ENCODE data around the gene MUCL3.

The MUCL3 gene

DNA sequence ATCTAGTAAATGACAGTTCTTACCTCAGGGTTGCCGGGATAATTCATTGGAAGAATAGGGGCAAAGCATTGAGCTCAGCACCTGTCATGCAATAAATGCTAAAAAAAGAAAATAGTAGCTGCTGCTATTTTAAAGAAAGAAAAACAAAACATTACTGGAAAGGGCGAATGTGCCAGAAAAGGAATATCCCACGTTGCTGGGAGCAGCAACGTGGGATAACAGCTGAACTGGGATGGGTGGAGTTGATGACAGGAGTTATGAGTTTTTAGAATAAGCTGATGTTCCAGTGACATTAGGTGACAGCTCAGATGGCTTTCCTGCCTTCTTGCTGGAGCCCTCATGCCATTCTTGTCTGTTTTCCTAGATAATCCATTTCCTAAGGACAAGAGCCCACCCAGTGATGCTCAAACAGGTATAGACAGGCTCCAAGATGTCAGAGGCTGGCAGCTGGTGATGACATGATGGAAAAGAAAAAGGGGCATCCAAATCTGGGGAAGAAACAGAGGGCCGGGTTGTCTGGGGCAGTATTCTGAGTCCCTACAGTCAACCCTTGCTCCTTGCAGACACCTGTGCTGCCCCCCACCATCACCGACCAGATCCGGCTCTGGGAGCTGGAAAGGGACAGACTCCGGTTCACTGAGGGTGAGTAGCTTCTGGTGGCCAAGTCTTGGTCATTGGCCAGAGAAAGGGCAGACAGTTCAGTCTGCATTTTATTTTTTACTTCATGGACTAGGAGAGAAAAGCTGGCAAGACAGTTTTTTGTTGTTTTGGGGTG is 27.8 kb upstream of the MUCL3 start:
- TF ChIP-seq, protein P1, sequence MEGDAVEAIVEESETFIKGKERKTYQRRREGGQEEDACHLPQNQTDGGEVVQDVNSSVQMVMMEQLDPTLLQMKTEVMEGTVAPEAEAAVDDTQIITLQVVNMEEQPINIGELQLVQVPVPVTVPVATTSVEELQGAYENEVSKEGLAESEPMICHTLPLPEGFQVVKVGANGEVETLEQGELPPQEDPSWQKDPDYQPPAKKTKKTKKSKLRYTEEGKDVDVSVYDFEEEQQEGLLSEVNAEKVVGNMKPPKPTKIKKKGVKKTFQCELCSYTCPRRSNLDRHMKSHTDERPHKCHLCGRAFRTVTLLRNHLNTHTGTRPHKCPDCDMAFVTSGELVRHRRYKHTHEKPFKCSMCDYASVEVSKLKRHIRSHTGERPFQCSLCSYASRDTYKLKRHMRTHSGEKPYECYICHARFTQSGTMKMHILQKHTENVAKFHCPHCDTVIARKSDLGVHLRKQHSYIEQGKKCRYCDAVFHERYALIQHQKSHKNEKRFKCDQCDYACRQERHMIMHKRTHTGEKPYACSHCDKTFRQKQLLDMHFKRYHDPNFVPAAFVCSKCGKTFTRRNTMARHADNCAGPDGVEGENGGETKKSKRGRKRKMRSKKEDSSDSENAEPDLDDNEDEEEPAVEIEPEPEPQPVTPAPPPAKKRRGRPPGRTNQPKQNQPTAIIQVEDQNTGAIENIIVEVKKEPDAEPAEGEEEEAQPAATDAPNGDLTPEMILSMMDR (IDR thresholded peaks at IDR 0.05; ENCODE audit: control extremely low read depth, extremely low read depth, low read depth, missing control alignments) = no peak
- ChIA-PET POLR2A (interaction anchor here (0.6 to 1.3 kb wide), 5 partner anchors 9 to 550 kb away, joined by 3 to 7 read pairs (median 3); no protein-coding TSS in a partner anchor), CTCF (interaction anchor here (0.9 to 7.6 kb wide), 21 partner anchors 8 to 234 kb away, joined by 3 to 115 read pairs (median 21); partner anchors contain the start of gene DDR1)
- DNase-seq (ENCODE audit: extremely low spot score) = no peak

- ChIA-PET CTCF (interaction anchor here (0.9 to 7.6 kb wide), 26 partner anchors 9 to 381 kb away, joined by 3 to 115 read pairs (median 10); partner anchors contain the start of genes DDR1 and DHX16), POLR2A (interaction anchor here (0.6 to 1.3 kb wide), 6 partner anchors 10 to 549 kb away, joined by 3 to 7 read pairs (median 3); no protein-coding TSS in a partner anchor)
- DNase-seq (ENCODE audit: extremely low spot score) = no peak
- TF ChIP-seq, protein P1 (IDR thresholded peaks at IDR 0.05; ENCODE audit: control extremely low read depth, extremely low read depth, low read depth, missing control alignments) = no peak
These were observed 27.1 kb upstream of the MUCL3 start for GRCh38 chr6:30913721-30914075.

GRCh38 chr6:30914076-30914853 is 26.5 kb upstream of the MUCL3 start, which contains the start of gene VARS2:
Gene VARS2 (plus strand): TSS chr6:30914238. CDS start chr6:30914837, 599 bp downstream.
- TF ChIP-seq, protein P1 (IDR thresholded peaks at IDR 0.05; ENCODE audit: control extremely low read depth, extremely low read depth, low read depth, missing control alignments) = peak; percentile 17
- DNase-seq (ENCODE audit: extremely low spot score) = peak; percentile 99
- ChIA-PET POLR2A (interaction anchor here (0.6 to 1.3 kb wide), 5 partner anchors 10 to 549 kb away, joined by 3 to 7 read pairs (median 3); no protein-coding TSS in a partner anchor), CTCF (interaction anchor here (0.9 to 7.6 kb wide), 32 partner anchors 9 to 382 kb away, joined by 3 to 115 read pairs (median 9); partner anchors contain the start of genes DDR1 and DHX16)

DNA sequence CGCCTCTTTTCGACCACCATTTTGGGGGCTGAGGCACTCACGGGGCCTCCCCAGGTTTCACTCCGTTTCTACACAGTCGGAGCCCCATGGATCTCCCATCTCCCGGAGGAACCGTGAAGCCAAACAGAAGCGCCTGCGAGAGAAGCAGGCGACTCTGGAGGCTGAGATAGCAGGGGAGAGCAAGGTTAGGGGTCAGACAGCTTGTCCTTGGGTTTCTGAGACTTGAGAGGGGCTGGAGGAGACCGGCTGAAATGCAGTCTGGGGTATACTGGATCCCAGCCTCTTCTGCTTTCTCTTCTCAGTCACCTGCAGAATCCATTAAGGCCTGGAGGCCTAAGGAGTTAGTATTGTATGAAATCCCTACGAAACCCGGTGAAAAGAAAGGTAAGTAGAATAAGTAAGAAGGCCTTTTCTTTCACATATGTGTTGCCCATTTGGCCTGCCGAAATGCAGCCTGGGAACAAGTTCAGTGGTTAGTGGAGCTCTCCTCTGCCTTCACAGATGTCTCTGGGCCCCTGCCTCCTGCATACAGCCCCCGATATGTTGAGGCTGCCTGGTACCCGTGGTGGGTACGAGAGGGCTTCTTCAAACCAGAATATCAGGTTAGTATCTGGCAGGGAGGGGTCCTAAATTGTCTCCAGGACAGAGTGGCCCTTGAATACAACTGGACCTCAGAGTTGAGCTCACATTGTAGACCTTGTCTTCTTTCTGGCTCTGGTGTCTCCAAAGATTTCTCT is 25.8 kb upstream of the MUCL3 start:
- TF ChIP-seq, protein P1 (IDR thresholded peaks at IDR 0.05; ENCODE audit: control extremely low read depth, extremely low read depth, low read depth, missing control alignments) = no peak
- CTCF ChIA-PET = interaction anchor here (0.9 to 7.6 kb wide), 24 partner anchors 10 to 279 kb away, joined by 3 to 115 read pairs (median 15); partner anchors contain the start of gene DDR1
- DNase-seq (ENCODE audit: extremely low spot score) = no peak
- POLR2A ChIA-PET = no interaction called here

GRCh38 chr6:30915591-30915946 is 25.2 kb upstream of the MUCL3 start:
- POLR2A ChIA-PET = no interaction called here

More at GRCh38 chr6:30915591-30915946, 25.2 kb upstream of the MUCL3 start:
- TF ChIP-seq, protein P1 (IDR thresholded peaks at IDR 0.05; ENCODE audit: control extremely low read depth, extremely low read depth, low read depth, missing control alignments) = peak; percentile 60
- CTCF ChIA-PET = interaction anchor here (0.8 to 7.6 kb wide), 28 partner anchors 10 to 279 kb away, joined by 3 to 115 read pairs (median 10); partner anchors contain the start of gene DDR1
- peak; percentile 84 for DNase-seq (ENCODE audit: extremely low spot score)
